ENCODE measurements around the gene TEX14.

TEX14 gene

GRCh38 chr17:58516644-58517377 is 175.0 kb downstream of the TEX14 start:
- no peak for DNase-seq

- DNase-seq, result no peak
These were observed 176.6 kb downstream of the TEX14 start for GRCh38 chr17:58515286-58515685.

GRCh38 chr17:58514770-58515157 is 177.1 kb downstream of the TEX14 start:
- no peak for DNase-seq

GRCh38 chr17:58513965-58514769 is 177.7 kb downstream of the TEX14 start, which contains the start of gene MTMR4:
Gene MTMR4, minus strand, starts transcription at chr17:58514638. Its CDS starts 231 bp downstream, at chr17:58514407.
- DNase-seq, result peak; percentile 32

GRCh38 chr17:58513267-58513964 is 178.4 kb downstream of the TEX14 start:
- DNase-seq, result no peak

- DNase-seq, result no peak
These were observed 181.8 kb downstream of the TEX14 start for GRCh38 chr17:58510075-58510474.

GRCh38 chr17:58508341-58509067 is 183.3 kb downstream of the TEX14 start:
- no peak for DNase-seq

- no peak for DNase-seq
These were observed 184.7 kb downstream of the TEX14 start for GRCh38 chr17:58507123-58507634.
